K562 (cell line): ENCODE data around the gene PPA1. TPM values are rescaled to one million over a fixed set of nuclear protein-coding genes. Genes with fewer than 3 reads are reported as not detected.

ENCODE experiments used
- ARID1B ChIP-seq: fragments of 450-650 bp; IDR thresholded peaks from 2 replicates; pipeline ENCODE4 v1.6.1; 2016; ENCODE audit warnings: antibody characterized with exemption, mild to moderate bottlenecking, inconsistent platforms
- BACH1 ChIP-seq: fragments of 200-800 bp; sonication (Bioruptor generic); IDR thresholded peaks from 2 replicates; pipeline ENCODE4 v1.6.1; 2016; ENCODE audit warnings: missing genetic modification characterization, missing compliant biosample characterization
- FOXA3 ChIP-seq, 2 experiments: fragments of 450-650 bp in 1 of 2; sonication (generic) in 1 of 2; formaldehyde crosslinking; IDR thresholded peaks in 1 of 2; conservative IDR thresholded peaks in 1 of 2; 2 replicates each; pipeline versions ENCODE4 v1.4.0 to v1.8.0; 2020 to 2022; ENCODE audit warnings: mild to moderate bottlenecking in 2 of 2, missing genetic modification reagents in 1 of 2
- HDAC2 ChIP-seq: fragments of 450-650 bp; IDR thresholded peaks from 2 replicates; pipeline ENCODE4 v1.6.1; 2016; ENCODE audit warnings: mild to moderate bottlenecking
- HMG20A ChIP-seq: fragments of 450-650 bp; formaldehyde crosslinking; conservative IDR thresholded peaks from 2 replicates; pipeline ENCODE4 v1.4.0; 2020; ENCODE audit warnings: mild to moderate bottlenecking, mixed read lengths
- KDM2B ChIP-seq: fragments of 250-450 bp; sonication (Bioruptor Pico); IDR thresholded peaks from 2 replicates; pipeline ENCODE4 v1.8.0; 2021; ENCODE audit warnings: mild to moderate bottlenecking, moderate library complexity
- MEF2D ChIP-seq: conservative IDR thresholded peaks from 2 replicates; pipeline ENCODE4 v1.6.1; 2016; ENCODE audit warnings: low read depth, missing genetic modification characterization, missing compliant biosample characterization
- MTA1 ChIP-seq: fragments of 450-650 bp; IDR thresholded peaks from 2 replicates; pipeline ENCODE4 v1.6.1; 2017; ENCODE audit warnings: borderline replicate concordance
- NBN ChIP-seq: fragments of 450-650 bp; IDR thresholded peaks from 2 replicates; pipeline ENCODE4 v1.6.1; 2016; ENCODE audit warnings: low read depth, mild to moderate bottlenecking
- NFYB ChIP-seq: IDR thresholded peaks from 2 replicates; pipeline ENCODE4 v1.6.1; 2011; ENCODE audit warnings: mild to moderate bottlenecking, moderate library complexity; ENCODE audit not compliant: insufficient read length; ENCODE audit errors: extremely low read depth
- PCBP2 ChIP-seq: fragments of 200-400 bp; formaldehyde crosslinking; IDR thresholded peaks from 2 replicates; pipeline ENCODE4 v1.6.1; 2018; ENCODE audit warnings: low read length, low read depth, mild to moderate bottlenecking, moderate library complexity; ENCODE audit not compliant: poor library complexity, severe bottlenecking
- TAL1 ChIP-seq: fragments of 450-650 bp; IDR thresholded peaks from 2 replicates; pipeline ENCODE4 v1.6.1; 2016; ENCODE audit warnings: mild to moderate bottlenecking
- TRIM28 ChIP-seq: fragments of 450-650 bp; IDR thresholded peaks from 2 replicates; pipeline ENCODE4 v1.6.1; 2017
- YY1 ChIP-seq, 3 experiments: IDR thresholded peaks; 2 replicates each; pipeline ENCODE4 v1.6.1; 2011; ENCODE audit warnings: low read length in 2 of 3, mild to moderate bottlenecking in 2 of 3, moderate library complexity in 2 of 3, borderline replicate concordance in 1 of 3, control low read depth in 1 of 3, low read depth in 1 of 3; ENCODE audit not compliant: insufficient read depth in 3 of 3, insufficient replicate concordance in 2 of 3, control insufficient read depth in 1 of 3, insufficient read length in 1 of 3; ENCODE audit errors: extremely low read depth in 1 of 3
- ZNF766 ChIP-seq: fragments of 200-800 bp; sonication (Bioruptor generic); conservative IDR thresholded peaks from 2 replicates; pipeline ENCODE4 v1.6.1; 2016; ENCODE audit warnings: missing genetic modification characterization, missing compliant biosample characterization
- polyA plus RNA-seq, 8 experiments: library from polyadenylated mRNA; depleted of rRNA in 4 of 8; stranded (reverse) in 5 of 8; unstranded in 3 of 8; fragments of >200 nt; fragmentation: Nextera tagmentation in 2 of 8; fragmentation: Illumina TruSeq in 1 of 8; extraction: Ambion mirVana in 2 of 8; extraction: Trizol in 1 of 8; gene quantifications; 2 replicates each; pipeline versions ENCODE4 v1.2.1 to v1.2.3, GENCODE V29; 2011 to 2014; ENCODE audit warnings: inconsistent platforms in 1 of 8, missing spikeins in 1 of 8
- total RNA-seq, 7 experiments: library from RNA; depleted of rRNA in 6 of 7; stranded (reverse); fragments of >200 nt in 6 of 7; fragmentation: Illumina TruSeq in 2 of 7; extraction: Trizol in 2 of 7; gene quantifications; 2 replicates each; pipeline versions ENCODE4 v1.2.1 to v1.2.3, GENCODE V29; 2011 to 2021; ENCODE audit warnings: low replicate concordance in 1 of 7
- TF ChIP-seq, protein P1 (sequence below): sonication (generic); formaldehyde crosslinking; IDR thresholded peaks from 2 replicates; pipeline ENCODE4 v1.8.0; 2022; ENCODE audit warnings: mild to moderate bottlenecking, missing genetic modification reagents
- TF ChIP-seq, protein P2 (sequence below): fragments of 250-450 bp; sonication (Bioruptor Pico); IDR thresholded peaks from 2 replicates; pipeline ENCODE4 v1.8.0; 2021; ENCODE audit warnings: borderline replicate concordance, mild to moderate bottlenecking, moderate library complexity; ENCODE audit not compliant: poor library complexity, severe bottlenecking
- TF ChIP-seq, protein P3 (sequence below), 2 experiments: IDR thresholded peaks in 1 of 2; conservative IDR thresholded peaks in 1 of 2; 2 replicates each; pipeline ENCODE4 v1.6.1; 2016; ENCODE audit warnings: low read depth in 2 of 2, mild to moderate bottlenecking in 1 of 2, missing compliant biosample characterization in 1 of 2, missing genetic modification characterization in 1 of 2, moderate library complexity in 1 of 2

PPA1 gene
- total and polyA plus RNA-seq, 9 of the 15 experiments (the other 6 are each of a cell fraction or from before 2014, with no cell fraction given), result 301 to 635 (median 471) TPM

DNA sequence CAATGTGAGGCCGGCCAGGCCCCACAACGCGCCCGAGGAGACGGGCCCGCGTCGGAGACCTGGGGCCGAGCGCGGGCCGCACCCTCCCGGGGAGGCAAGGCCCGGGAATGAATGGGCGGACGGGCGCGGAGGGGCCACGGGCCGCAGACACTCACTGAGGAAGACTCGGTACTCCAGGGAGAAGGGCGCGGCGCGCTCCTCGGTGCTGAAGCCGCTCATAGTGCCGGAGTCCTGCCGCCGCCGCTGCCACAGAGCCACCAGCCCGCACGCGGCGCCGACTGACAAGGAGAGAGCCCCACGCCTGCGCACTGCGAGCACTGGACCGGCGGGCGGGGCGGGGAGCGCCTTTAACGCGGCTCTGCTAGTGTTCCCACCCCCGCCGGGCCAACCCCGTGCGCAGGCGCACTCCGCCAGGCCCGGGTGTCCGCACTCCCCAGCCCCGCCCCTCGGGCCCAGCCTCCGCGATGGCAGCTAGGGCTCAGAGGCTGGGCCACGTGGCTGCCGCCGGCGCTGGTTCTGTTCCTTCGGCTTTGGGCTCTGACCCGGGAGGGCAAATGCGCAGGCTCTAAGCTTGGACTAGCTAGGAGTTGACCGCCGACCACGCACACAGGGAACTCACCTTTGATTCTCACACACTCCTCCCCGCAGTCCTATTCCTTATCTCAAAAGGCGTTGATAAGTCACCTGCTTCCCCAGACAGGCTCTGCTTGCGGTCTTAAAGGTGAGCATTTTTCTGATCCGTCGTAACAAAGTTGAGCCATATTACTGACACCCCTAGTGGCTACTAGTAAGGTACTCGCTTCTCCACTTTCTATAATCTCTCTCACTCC, at the start of gene PPA1 (continued):
- TF ChIP-seq, protein P1, sequence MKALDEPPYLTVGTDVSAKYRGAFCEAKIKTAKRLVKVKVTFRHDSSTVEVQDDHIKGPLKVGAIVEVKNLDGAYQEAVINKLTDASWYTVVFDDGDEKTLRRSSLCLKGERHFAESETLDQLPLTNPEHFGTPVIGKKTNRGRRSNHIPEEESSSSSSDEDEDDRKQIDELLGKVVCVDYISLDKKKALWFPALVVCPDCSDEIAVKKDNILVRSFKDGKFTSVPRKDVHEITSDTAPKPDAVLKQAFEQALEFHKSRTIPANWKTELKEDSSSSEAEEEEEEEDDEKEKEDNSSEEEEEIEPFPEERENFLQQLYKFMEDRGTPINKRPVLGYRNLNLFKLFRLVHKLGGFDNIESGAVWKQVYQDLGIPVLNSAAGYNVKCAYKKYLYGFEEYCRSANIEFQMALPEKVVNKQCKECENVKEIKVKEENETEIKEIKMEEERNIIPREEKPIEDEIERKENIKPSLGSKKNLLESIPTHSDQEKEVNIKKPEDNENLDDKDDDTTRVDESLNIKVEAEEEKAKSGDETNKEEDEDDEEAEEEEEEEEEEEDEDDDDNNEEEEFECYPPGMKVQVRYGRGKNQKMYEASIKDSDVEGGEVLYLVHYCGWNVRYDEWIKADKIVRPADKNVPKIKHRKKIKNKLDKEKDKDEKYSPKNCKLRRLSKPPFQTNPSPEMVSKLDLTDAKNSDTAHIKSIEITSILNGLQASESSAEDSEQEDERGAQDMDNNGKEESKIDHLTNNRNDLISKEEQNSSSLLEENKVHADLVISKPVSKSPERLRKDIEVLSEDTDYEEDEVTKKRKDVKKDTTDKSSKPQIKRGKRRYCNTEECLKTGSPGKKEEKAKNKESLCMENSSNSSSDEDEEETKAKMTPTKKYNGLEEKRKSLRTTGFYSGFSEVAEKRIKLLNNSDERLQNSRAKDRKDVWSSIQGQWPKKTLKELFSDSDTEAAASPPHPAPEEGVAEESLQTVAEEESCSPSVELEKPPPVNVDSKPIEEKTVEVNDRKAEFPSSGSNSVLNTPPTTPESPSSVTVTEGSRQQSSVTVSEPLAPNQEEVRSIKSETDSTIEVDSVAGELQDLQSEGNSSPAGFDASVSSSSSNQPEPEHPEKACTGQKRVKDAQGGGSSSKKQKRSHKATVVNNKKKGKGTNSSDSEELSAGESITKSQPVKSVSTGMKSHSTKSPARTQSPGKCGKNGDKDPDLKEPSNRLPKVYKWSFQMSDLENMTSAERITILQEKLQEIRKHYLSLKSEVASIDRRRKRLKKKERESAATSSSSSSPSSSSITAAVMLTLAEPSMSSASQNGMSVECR (CRISPR knock-in tag), result peak; percentile 83; the same call in 1 of the 2 replicates
- TF ChIP-seq FOXA3 (CRISPR knock-in tag; conservative IDR thresholded peaks at IDR 0.05 in 1 of 2, IDR thresholded peaks at IDR 0.05 in 1 of 2) (0 out of 4 replicates have a peak, but pooled peaks of 1 of the 2 experiments have one; percentile 9), ZNF766 (CRISPR knock-in tag) (0 out of 2 replicates have a peak, but pooled peaks have one; percentile 33), BACH1 (tag) (no peak), YY1 (IDR thresholded peaks at IDR 0.05; ENCODE audit: borderline replicate concordance in 1 of 3, control insufficient read depth in 1 of 3, extremely low read depth in 1 of 3, insufficient read depth in 3 of 3, insufficient read length in 1 of 3, insufficient replicate concordance in 2 of 3, low read depth in 1 of 3, low read length in 2 of 3) (peak; percentile 47 to 93 (median 86)), NFYB (no peak), TRIM28 (0 out of 2 replicates have a peak, but pooled peaks have one; percentile 31), MEF2D (tag) (peak; percentile 44; the same call in 1 of the 2 replicates), PCBP2 (no peak), ARID1B (peak; percentile 77), HMG20A (CRISPR knock-in tag) (no peak; the same call in 1 of the 2 replicates), HDAC2 (peak; percentile 91), KDM2B (CRISPR knock-in tag) (peak; percentile 20; the same call in 1 of the 2 replicates), MTA1 (peak; percentile 57; the same call in 1 of the 2 replicates), NBN (peak; percentile 88), TAL1 (peak; percentile 32; the same call in 1 of the 2 replicates)
- TF ChIP-seq, protein P2, sequence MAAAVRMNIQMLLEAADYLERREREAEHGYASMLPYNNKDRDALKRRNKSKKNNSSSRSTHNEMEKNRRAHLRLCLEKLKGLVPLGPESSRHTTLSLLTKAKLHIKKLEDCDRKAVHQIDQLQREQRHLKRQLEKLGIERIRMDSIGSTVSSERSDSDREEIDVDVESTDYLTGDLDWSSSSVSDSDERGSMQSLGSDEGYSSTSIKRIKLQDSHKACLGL (CRISPR knock-in tag), result peak; percentile 86
- TF ChIP-seq, protein P3, sequence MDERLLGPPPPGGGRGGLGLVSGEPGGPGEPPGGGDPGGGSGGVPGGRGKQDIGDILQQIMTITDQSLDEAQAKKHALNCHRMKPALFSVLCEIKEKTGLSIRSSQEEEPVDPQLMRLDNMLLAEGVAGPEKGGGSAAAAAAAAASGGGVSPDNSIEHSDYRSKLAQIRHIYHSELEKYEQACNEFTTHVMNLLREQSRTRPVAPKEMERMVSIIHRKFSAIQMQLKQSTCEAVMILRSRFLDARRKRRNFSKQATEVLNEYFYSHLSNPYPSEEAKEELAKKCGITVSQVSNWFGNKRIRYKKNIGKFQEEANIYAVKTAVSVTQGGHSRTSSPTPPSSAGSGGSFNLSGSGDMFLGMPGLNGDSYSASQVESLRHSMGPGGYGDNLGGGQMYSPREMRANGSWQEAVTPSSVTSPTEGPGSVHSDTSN (CRISPR knock-in tag; IDR thresholded peaks at IDR 0.05; ENCODE audit: low read depth), result no peak
- TF ChIP-seq, protein P3 (tag; conservative IDR thresholded peaks at IDR 0.05; ENCODE audit: low read depth), result peak; percentile 39; the same call in 1 of the 2 replicates
